ENCODE data around the gene EIF4E. TPM values are rescaled to one million over a fixed set of nuclear protein-coding genes. Genes with fewer than 3 reads are reported as not detected.
A peak's percentile ranks its signal among the peaks of the same experiment; 100 is the strongest.
"Not testable (repeated sequence)": the region's sequence is repeated elsewhere in the genome, so short reads cannot be mapped to it uniquely, and the experiment has no call there.

Gene EIF4E
- total RNA-seq, 1 donor from 2014 or later = 61.0 TPM

- TF ChIP-seq CTCF (IDR thresholded peaks at IDR 0.05) = no peak
- peak overlapping the region; percentile 94 for H3K27ac ChIP-seq
- H3K4me1 ChIP-seq = peaks cover 27% of the 10 kb centered on the region
- H3K4me3 ChIP-seq = peak overlapping the region; percentile 97
- H3K9me3 ChIP-seq = no peaks in the 10 kb centered on the region
- peaks cover 6% of the 10 kb centered on the region for H3K36me3 ChIP-seq
- intact Hi-C loops (cut with DNase I) = no loop called here
- ATAC-seq (no peak), DNase-seq (no peak)
- no peaks in the 10 kb centered on the region for H3K27me3 ChIP-seq (ENCODE audit: low read depth)
These were observed 1.5 kb upstream of the EIF4E start for GRCh38 chr4:98930311-98930865.

- Histone ChIP-seq H3K27ac (peak overlapping the region; percentile 94), H3K4me1 (peaks cover 27% of the 10 kb centered on the region), H3K4me3 (peak overlapping the region; percentile 97), H3K36me3 (peaks cover 6% of the 10 kb centered on the region), H3K9me3 (no peaks in the 10 kb centered on the region), H3K27me3 (ENCODE audit: low read depth) (no peaks in the 10 kb centered on the region)
- ATAC-seq (peak; percentile 74 to 81), DNase-seq (peak; percentile 76)
- TF ChIP-seq CTCF (IDR thresholded peaks at IDR 0.05) = peak; percentile 22
- intact Hi-C loops (cut with DNase I) = no loop called here
These were observed 671 bp upstream of the EIF4E start for GRCh38 chr4:98929341-98930267.

GRCh38 chr4:98928131-98928504, 815 bp downstream of the EIF4E start:
- intact Hi-C loops (cut with DNase I) = no loop called here
- H3K27me3 ChIP-seq (ENCODE audit: low read depth) = no peaks in the 10 kb centered on the region
- H3K9me3 ChIP-seq = no peaks in the 10 kb centered on the region
- H3K4me1 ChIP-seq = peaks cover 27% of the 10 kb centered on the region
- TF ChIP-seq CTCF (IDR thresholded peaks at IDR 0.05) = no peak
- H3K27ac ChIP-seq = peak overlapping the region; percentile 94
- ATAC-seq (peak; percentile 71 to 76), DNase-seq (peak; percentile 71)
- peak overlapping the region; percentile 97 for H3K4me3 ChIP-seq
- H3K36me3 ChIP-seq = peaks cover 6% of the 10 kb centered on the region

GRCh38 chr4:98926257-98926656, 2.7 kb downstream of the EIF4E start:
- Histone ChIP-seq H3K36me3 (peaks cover 15% of the 10 kb centered on the region), H3K4me1 (peaks cover 27% of the 10 kb centered on the region)
- DNase-seq; H3K27ac ChIP-seq; ATAC-seq; H3K9me3 ChIP-seq; intact Hi-C loops (cut with DNase I); H3K4me3 ChIP-seq; H3K27me3 ChIP-seq (ENCODE audit: low read depth): not testable (repeated sequence)

- no peaks in the 10 kb centered on the region for H3K9me3 ChIP-seq
- intact Hi-C loops (cut with DNase I) = no loop called here
- TF ChIP-seq CTCF (IDR thresholded peaks at IDR 0.05) = no peak
- no peak overlapping the region for H3K4me3 ChIP-seq
- ATAC-seq (no peak), DNase-seq (no peak)
- H3K27ac ChIP-seq = no peak overlapping the region
- peaks cover 7% of the 10 kb centered on the region for H3K4me1 ChIP-seq
- H3K36me3 ChIP-seq = peaks cover 15% of the 10 kb centered on the region
- no peaks in the 10 kb centered on the region for H3K27me3 ChIP-seq (ENCODE audit: low read depth)
These were observed 7.6 kb downstream of the EIF4E start for GRCh38 chr4:98921292-98921691.

GRCh38 chr4:98919996-98920395, 8.9 kb downstream of the EIF4E start:
- no peaks in the 10 kb centered on the region for H3K9me3 ChIP-seq
- no peak for ATAC-seq
- H3K4me1 ChIP-seq = peaks cover 10% of the 10 kb centered on the region
- no peak overlapping the region for H3K27ac ChIP-seq
- no peak overlapping the region for H3K4me3 ChIP-seq
- intact Hi-C loops (cut with DNase I) = no loop called here
- no peak for TF ChIP-seq CTCF (IDR thresholded peaks at IDR 0.05)
- H3K27me3 ChIP-seq (ENCODE audit: low read depth) = no peaks in the 10 kb centered on the region
- no peak for DNase-seq
- peaks cover 9% of the 10 kb centered on the region for H3K36me3 ChIP-seq

- ATAC-seq; intact Hi-C loops (cut with DNase I): not testable (repeated sequence)
- peaks cover 30% of the 10 kb centered on the region for H3K4me1 ChIP-seq
These were observed 18.2 kb downstream of the EIF4E start for GRCh38 chr4:98910728-98911127.

More at GRCh38 chr4:98910728-98911127, 18.2 kb downstream of the EIF4E start:
- not testable (repeated sequence) for H3K36me3 ChIP-seq; H3K4me3 ChIP-seq; H3K9me3 ChIP-seq; H3K27ac ChIP-seq; H3K27me3 ChIP-seq (ENCODE audit: low read depth); DNase-seq
